ENCODE data around the gene RALGAPA2.

- no peak for TF ChIP-seq TCF7L2 (IDR thresholded peaks at IDR 0.05; ENCODE audit: low read depth, low read length)
- TF ChIP-seq, protein P1, sequence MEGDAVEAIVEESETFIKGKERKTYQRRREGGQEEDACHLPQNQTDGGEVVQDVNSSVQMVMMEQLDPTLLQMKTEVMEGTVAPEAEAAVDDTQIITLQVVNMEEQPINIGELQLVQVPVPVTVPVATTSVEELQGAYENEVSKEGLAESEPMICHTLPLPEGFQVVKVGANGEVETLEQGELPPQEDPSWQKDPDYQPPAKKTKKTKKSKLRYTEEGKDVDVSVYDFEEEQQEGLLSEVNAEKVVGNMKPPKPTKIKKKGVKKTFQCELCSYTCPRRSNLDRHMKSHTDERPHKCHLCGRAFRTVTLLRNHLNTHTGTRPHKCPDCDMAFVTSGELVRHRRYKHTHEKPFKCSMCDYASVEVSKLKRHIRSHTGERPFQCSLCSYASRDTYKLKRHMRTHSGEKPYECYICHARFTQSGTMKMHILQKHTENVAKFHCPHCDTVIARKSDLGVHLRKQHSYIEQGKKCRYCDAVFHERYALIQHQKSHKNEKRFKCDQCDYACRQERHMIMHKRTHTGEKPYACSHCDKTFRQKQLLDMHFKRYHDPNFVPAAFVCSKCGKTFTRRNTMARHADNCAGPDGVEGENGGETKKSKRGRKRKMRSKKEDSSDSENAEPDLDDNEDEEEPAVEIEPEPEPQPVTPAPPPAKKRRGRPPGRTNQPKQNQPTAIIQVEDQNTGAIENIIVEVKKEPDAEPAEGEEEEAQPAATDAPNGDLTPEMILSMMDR (IDR thresholded peaks at IDR 0.05), result no peak
- no peak for TF ChIP-seq POLR2AphosphoS5 (IDR thresholded peaks at IDR 0.05; ENCODE audit: low read depth, low read length)
- no peak for TF ChIP-seq SIN3A (IDR thresholded peaks at IDR 0.05; ENCODE audit: borderline replicate concordance, insufficient read depth, low read depth, low read length)
- TF ChIP-seq REST (IDR thresholded peaks at IDR 0.05; ENCODE audit: insufficient read depth in 1 of 2, low read depth in 2 of 2, low read length in 1 of 2), result no peak
Measured at GRCh38 chr20:20371083-20371482, 341.4 kb downstream of the RALGAPA2 start.

Data from Panc1 (cell line).